GM12892 (cell line): Measurements from ENCODE around the gene POU2AF1.

Source experiments
- DNase-seq: peaks from one replicate; pipeline ENCODE4 v3.0.0; 2011; ENCODE audit not compliant: insufficient read length
- FAIRE-seq: peaks from 2 replicates; lab custom pipeline; 2011; peaks lifted over from hg19 to GRCh38; lab: Jason Lieb, UNC
- POLR2A ChIP-seq: IDR thresholded peaks from 2 replicates; pipeline ENCODE4 v1.6.1; 2011; ENCODE audit warnings: low read depth, low read length, control low read depth
- POLR2AphosphoS5 ChIP-seq: IDR thresholded peaks from 2 replicates; pipeline ENCODE4 v1.6.1; 2011; ENCODE audit warnings: low read depth, low read length, control low read depth
- TAF1 ChIP-seq: IDR thresholded peaks from 2 replicates; pipeline ENCODE4 v1.6.1; 2011; ENCODE audit warnings: low read depth, mild to moderate bottlenecking, control low read depth, low read length, borderline replicate concordance

Gene POU2AF1

DNA sequence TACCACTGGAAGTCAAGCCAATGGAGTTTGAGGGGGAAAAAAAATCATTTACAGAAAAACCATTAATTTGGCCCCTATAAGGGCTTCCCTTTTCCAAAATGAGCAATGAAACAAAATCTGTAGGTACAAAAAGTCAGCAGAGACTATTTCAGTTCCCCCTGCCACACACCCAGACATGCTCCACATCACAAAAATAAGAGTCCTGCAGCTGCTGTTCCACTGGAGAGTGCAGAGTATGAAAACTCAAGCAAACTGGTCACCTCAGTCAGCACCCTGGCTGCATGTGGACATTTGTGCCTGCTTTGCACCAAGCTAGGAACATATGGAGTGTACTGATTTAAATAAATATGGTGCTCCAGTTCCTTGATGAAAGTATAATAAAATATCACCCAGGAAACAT lies 15.1 kb downstream of the POU2AF1 start:
- FAIRE-seq = no peak
- no peak for TF ChIP-seq POLR2A
- 0 out of 2 replicates have a peak, but pooled peaks have one; percentile 7 for TF ChIP-seq POLR2AphosphoS5
- no peak for TF ChIP-seq TAF1
- DNase-seq = no peak

DNA sequence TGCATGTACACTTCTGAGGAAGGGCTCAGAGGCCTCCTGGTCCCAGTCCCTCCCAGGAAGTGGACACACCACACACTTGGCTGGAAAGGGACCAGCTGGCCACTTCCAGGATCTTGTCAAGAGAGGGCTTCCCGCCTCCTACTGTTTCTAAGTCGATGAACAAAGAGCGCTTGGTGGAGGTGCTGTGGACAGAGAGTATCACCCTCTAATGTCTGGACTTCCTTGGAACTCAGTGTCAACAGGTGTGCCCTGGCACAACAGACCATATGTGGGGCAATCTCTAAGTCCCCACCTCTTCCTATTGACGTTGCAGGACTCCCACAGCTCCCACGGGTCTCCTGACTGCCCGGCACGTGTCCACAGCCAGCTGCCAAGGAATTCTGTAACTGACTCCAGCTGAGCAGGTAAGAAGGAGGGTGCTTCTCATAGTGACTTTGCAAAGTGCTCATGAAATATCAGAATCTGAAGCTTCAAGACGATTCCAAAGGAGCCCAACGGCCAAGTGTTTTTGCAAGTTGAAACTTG lies 16.1 kb downstream of the POU2AF1 start:
- peak; percentile 53 for FAIRE-seq
- DNase-seq = no peak
- TF ChIP-seq TAF1 (no peak), POLR2A (no peak; the same call in 1 of the 2 replicates), POLR2AphosphoS5 (no peak)

DNA sequence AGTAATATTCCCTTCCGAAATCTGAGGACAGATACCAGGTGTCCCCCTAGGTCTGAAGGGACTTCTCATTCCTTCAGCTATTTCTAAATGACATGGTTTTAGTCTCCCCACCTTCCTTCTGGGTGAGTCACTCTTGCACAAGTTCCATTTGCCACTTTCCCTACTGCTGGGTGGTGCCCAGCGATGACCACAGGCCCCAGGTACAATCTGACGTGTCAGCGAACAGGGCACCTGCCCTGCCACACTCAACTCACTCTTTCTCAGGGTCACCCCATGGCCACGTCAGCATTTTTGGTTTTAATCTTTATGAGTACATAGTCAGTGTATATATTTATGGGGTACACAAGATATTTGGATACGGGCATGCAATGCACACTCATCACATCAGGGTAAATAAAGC lies 17.2 kb downstream of the POU2AF1 start:
- DNase-seq = no peak
- peak; percentile 79 for FAIRE-seq
- TF ChIP-seq POLR2A = 0 out of 2 replicates have a peak, but pooled peaks have one; percentile 15
- peak; percentile 7; the same call in 1 of the 2 replicates for TF ChIP-seq POLR2AphosphoS5
- TF ChIP-seq TAF1 = no peak

DNA sequence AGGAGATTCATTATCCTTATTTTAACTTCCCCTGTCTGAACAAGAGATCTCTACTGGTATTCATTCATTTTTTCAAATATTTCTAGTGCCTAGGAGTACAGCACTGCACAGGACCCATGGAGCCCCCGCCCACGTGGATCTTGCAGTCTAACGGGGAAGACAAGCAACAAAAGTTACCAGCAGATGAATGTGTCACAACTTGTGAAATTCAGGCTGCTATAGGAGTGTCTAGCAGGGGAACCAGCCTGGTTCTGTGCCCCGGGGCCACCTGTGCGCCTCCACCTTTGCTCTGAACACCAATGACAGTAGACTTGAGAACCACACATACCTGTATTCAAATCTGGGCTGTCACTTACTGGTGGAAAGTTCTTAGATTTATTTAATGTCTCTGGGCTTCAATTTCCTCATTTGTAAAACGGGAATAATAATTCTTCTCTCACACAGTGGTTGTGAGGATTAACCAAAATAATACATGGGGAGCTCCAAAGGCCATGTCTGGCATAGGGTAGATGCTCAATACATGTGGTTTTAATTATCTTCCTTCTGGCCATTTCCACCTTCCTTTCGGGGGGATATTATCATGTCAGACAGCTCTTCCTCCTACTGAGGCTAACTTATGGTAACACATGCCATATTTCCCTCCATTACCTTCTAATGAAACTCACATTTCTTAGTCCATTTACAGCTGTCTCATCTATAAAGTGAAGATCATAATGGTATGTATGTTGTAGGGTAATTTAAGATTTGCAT lies 17.8 kb downstream of the POU2AF1 start:
- FAIRE-seq = no peak

DNA sequence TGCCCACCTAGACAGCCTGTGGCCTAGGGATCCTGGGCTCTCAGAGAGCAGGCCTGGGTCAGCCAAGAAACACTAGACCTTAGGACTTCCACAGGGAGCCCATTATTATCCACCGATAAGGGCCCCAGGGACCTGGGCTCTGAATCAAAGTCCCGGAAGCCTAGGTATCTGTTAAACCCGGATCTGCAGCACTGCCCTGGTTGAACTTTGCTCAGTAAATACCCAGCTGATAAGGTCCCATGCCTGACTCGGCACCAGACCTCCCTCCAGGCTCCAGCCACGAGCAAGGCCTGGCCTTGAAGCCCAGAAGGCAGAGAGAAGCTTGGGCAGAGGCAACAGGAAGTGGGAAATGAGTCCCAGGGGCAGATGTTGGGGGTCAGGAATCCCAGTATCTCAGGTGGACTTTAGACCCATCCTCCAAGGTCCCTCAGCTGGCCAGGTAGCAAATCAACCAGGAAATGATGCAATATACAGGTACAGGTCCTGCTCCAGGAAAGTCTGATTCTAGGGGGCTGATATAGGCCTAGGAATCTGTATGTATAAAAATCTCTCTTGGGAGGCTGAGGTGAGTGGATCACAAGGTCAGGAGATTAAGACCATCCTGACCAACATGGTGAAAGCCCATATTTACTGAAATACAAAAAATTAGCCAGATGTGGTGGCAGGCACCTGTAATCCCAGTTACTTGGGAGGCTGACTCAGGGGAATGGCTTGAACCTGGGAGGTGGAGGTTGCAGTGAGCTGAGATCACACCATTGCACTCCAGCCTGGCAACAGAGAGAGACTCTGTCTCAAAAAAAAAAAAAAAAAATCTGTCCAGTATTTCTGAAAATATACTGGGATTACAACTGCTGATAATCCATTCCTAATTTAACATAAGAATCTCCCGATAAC lies 18.7 kb downstream of the POU2AF1 start:
- no peak for DNase-seq
- TF ChIP-seq TAF1 (no peak), POLR2A (no peak), POLR2AphosphoS5 (no peak)
- peak; percentile 73 for FAIRE-seq

More for the DNA sequence above, 17.8 kb downstream of the POU2AF1 start:
- no peak for DNase-seq
- TF ChIP-seq TAF1 = no peak
- peak; percentile 42; the same call in 1 of the 2 replicates for TF ChIP-seq POLR2AphosphoS5
- TF ChIP-seq POLR2A = no peak

DNA sequence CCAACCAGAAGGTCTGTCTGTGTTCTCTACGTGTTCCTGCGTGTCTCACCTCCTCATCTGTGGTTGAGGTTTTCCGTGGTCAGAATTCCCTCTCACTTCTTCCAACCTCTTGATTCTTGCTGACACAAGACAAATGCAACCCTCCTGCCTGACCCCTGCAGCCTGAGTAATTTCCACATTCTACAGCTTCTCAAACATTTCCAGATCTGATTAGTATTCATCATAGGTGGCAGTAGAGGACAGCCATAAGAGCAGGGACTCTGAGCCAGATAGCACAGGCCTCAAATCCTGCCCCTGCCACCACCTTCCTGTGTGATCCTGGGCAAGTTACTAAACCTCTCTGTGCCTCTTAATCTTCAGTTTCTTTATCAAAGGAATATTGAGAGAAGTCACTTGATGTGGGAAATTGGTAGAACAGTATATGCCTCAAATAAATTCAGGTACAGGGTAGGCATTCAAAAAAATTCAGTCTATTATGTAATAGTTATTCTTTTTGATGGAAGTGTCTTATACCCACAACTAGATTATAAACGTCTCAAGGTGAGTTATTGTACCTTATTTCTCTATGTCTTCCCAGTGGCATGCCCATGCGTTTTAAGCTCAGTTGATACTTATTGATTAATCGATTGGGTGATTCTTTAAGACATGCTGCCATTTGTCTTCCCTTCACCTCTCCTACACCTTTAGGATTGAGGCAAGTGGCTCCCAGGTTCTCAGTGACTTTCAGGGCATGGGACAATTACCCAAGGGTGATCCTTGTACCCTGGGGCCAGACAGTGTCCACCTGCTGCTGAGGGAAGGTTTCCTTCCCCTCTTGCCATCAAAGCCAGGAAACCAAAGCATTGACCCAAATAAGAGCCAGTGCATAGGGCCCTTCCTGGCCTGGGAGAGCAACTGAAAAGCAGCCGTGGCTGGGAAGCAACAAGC lies 19.6 kb downstream of the POU2AF1 start:
- DNase-seq (no peak), FAIRE-seq (peak; percentile 79)
- TF ChIP-seq POLR2AphosphoS5 (no peak), POLR2A (peak; percentile 6; the same call in 1 of the 2 replicates), TAF1 (no peak)

DNA sequence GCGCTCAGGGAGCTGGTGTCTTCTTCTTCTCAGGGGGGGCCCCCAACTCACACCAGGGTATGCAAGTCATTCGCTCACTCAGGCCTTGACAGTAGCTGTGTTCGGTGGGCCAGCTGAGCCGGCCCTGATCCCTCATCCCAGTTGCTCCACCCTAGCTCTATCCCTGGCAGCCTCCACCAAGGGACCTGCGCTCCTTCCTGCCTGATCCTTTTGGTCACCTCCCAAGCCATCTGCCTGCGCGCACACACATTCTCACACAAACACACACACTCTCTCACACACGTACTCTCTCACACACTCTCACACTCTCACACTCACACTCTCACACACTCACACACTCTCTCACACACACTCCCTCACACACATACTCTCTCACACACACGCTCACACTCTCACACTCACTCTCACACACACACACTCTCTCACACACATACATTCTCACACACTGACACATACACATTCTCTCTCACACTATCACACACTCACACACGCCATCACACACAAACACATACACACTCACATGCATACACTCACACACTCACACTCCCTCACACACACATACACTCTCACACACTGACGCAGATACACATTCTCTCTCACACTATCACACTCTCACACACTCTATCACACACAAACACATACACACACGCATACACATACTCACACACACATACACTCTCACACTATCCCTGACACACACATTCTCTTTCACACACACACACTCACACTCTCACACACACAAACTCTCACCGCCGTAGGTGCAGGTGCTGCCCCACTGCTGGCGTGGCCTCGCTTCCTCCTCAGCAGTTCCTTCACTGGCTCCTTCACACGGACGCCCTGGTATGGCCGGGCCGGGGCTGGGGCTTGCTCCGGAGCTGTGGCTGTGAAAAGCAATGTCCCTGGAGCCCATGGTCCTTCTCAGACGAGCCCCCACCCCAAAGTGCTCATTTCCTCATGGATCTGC lies 20.8 kb downstream of the POU2AF1 start:
- TF ChIP-seq TAF1 (no peak), POLR2A (peak; percentile 48), POLR2AphosphoS5 (no peak; the same call in none of the 2 replicates)
- FAIRE-seq = peak; percentile 82
- no peak for DNase-seq

DNA sequence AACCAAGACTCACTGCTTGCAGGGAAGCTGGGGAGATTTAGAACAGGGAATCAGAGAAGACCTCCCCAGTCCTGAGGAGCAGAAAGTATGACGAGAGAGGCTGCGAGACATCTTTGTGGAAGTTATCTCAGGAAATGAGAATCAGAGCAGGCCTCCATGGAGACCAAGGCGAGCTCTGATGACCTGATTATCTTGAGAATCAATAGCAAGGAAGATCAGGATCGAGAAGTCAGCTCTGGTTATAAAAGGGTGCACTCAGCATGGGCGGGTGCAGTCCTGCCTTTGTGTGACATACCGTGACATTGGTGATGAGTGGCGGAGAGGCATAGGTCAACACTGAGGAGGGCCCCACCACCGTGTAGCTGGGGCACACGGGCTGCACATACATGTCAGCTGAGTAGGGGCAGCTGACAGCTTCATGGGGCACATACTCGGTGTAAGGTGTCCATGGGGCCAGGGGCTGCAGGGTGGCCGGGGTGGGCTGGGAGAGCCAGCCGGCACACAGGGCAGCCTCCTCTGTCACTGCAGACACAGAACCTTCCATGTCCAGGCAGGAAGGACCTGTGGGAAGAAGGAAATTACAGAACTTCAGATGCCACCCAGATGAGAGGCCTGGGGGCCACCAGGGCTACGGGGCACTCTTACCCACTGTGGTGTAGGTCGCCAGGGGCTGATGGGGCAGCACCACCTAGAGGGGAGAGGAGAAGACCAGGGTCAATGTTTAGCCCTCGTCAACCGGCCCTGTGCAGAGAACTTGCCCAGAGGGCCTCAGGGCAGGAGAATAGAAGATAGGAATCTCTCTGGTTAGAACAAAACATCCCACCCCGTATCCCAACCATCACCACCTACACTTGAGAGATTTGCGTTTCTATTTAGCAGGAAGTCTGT lies 21.7 kb downstream of the POU2AF1 start:
- FAIRE-seq = peak; percentile 27
- no peak for DNase-seq
- TF ChIP-seq POLR2A (0 out of 2 replicates have a peak, but pooled peaks have one; percentile 8), POLR2AphosphoS5 (peak; percentile 7; the same call in 1 of the 2 replicates), TAF1 (no peak)

DNA sequence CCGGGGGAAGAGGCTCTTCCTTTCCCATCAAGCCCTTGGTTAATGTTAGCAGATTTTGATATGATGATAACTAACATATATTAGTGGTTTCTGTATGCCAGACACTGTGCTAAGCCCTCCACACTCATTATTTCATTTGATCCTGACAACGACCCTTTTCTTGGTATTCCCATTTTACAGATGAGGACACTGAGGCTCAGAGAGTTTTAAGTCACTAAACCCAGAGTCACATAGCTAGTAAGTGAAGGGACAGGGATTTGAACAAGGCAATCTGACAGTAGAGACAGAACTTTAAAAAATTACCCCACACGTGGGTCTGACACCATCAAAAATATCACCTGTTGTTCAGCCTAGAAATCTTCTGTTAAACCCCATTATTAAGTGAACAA lies 22.4 kb downstream of the POU2AF1 start:
- no peak for DNase-seq
- TF ChIP-seq TAF1 (no peak), POLR2AphosphoS5 (no peak), POLR2A (no peak)
- no peak for FAIRE-seq
